HG02840 (cell line): Measurements from ENCODE around the gene DRC1.

Experiments used
- ATAC-seq: cut with Tn5 transposase; IDR thresholded peaks from one replicate; pipeline ENCODE4 v1.9.1; 2021; ENCODE audit warnings: mild to moderate bottlenecking, moderate library complexity, moderate number of reproducible peaks; ENCODE audit not compliant: unreplicated experiment, low FRiP score

DRC1 gene

DNA sequence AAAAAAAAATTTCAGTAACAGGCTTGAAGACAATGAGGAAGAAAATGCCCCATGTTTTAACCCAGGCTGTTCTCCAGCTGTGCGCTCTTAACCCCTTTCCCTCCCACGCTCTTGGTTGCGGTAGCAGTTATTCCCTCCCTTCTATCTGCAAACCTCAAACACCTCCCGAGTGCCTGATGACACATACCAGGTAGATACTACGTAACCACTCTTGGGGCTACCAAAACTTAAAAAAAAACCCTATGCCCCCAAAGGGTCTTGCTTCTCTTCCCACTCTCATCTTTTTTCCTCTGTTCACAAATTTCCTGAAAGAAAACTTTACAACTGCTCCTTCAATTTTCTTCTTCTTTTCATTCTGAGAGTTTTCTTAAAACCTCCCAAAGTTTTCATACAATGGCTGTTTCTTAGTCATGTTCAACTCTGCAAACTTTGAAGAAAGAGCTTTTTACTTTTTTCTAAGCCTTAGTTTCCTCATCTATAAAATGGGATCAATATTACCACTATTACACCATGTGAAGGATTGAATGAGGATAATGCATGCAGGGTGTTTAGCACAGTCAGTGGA lies 4.9 kb upstream of the DRC1 start:
- no peak for ATAC-seq

DNA sequence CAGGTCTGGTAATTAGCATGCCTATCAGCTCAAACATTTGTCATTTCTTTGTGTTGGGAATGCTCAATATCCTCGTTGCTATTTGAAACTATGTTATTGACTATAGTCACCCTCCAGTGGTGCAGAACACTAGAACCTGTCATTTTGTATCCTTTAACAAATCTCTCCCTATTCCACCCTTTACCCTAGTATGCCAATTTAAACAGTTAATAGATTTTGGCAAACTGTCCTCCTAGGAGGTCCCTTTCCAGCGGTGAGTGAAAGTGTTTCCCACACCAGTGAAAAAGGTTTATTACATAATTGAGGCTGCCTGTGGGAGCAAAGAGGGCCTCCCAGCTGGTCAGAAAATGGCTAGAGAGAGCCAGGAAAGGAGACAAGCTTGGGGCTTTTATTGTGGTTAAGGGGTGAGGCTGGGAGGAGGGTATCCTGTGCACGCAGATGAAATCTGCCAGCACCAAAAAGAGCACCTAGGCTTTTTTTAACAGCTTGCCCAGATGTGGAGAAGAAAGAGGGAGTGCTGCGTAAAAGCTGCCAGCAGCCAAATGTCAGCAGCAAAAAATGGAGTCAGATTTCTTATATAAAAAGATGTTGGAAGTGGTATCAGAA lies 1.8 kb upstream of the DRC1 start:
- no peak for ATAC-seq

DNA sequence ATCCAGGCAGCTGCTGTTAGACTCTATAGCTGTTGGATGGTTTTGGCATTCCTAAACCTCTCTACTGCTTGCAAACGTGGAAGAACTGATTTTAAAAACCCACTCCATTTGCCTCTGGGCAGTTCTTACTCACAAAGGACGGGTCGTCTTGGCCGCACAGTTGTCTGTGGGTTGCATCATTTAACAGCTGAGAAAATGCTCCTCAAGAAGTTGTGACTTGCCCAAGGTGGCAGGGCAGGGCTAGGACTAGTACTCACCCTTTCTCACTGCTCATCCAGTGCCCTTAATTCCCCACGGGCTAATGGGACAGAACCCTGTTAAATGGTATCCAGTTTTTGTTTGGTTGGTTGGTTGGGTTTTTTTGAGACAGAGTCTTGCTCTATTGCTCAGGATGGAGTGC lies 997 bp upstream of the DRC1 start:
- ATAC-seq = no peak

DNA sequence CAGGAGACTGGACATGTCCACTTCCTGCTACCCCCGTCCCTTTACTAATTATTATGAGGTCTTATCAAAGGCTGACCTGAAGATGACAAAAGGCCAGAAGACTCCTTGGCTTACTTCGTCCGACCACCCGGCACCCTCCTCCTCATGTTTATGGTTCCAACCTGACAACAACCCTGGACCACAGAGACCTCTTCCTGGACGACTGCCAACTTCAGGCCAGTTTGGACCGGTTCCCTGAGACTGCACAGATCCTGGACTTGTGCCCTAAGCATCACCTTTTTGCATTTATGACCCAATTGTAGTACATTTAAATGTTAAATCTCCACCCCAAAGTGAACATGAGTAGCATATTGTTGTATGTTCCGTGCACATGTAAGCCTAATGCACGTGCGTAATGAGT lies 5.8 kb downstream of the DRC1 start:
- no peak for ATAC-seq

DNA sequence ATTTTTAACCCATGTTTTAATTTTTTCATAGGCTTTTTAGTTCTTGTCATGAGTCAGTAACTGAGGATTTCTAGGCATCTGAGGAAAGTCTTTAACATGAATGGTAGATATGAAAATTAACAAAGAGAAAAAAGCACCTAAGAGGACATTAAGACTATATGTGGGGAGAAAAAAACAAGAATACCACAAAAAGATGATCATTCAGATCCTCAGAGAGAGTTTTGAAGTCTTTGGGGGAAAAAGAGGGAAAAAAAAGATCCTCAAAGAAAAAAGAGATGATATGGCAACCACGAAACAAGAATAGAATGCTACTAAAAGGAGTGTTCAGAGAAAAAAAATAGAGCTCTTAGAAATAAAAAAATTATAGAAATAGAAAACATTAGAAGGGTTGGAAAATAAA lies 8.1 kb downstream of the DRC1 start:
- no peak for ATAC-seq

DNA sequence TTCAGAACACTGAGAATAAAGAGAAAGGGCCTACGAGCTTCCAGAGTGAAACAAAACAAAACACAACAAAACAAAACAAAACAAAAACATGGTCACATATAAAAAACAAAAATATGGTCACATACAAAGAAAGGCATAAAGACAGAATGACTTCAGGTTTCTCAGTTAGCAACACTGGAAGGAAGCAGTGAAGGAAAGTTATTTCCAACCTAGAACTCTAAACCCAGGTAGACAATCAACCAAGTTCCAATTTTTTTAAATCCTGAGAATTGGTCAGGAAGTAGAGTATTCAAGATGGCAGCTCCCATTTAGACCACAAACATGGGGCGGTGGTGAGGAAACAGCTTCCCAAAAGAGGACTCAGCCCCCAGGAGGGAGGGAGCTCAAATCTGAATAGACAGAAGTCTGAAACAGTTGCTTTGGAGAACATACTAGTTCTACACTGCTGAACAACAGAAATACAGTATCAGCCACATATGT lies 9.1 kb downstream of the DRC1 start:
- no peak for ATAC-seq

DNA sequence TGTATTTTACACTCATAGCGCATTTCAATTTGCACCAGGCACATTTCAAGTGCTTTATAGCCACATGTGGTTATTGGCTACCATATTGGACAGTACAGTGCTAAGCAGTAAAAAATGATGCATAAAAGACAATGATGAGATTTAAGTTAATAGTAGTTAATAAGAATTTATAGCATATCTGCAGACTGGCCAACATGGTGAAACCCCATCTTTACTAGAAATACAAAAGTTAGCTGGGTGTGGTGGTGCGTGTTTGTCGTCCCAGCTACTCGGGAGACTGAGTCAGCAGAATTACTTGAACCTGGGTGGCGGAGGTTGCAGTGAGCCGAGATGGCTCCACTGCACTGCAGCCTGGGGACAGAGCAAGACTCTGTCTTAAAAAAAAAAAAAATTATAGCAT lies 9.7 kb downstream of the DRC1 start:
- no peak for ATAC-seq

DNA sequence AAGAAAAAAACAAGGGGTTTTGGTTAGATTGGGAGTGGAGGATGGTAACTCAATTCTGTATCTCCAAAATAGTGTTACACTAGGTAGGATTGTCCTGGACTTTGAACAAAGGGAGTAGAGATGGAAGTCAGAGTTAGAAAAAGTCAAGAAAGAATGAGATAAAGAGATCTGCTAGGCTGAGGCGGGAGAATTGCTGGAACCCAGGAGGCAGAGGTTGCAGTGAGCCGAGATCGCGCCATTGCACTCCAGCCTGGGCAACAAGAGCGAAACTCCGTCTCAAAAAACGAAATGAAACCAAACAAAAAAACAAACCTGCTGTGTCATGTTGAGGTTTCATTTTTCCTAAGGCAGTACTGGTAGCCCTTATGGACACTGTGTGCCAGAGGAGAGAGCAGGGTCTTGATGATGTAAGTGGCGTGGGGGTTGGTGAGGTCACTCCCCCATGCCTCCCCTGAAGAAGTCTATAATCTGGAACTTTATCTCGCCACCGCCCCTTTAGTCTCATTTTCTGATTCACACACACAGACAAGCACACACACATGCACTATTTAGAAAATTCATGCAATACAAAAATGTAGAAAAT lies 10.5 kb downstream of the DRC1 start:
- no peak for ATAC-seq

DNA sequence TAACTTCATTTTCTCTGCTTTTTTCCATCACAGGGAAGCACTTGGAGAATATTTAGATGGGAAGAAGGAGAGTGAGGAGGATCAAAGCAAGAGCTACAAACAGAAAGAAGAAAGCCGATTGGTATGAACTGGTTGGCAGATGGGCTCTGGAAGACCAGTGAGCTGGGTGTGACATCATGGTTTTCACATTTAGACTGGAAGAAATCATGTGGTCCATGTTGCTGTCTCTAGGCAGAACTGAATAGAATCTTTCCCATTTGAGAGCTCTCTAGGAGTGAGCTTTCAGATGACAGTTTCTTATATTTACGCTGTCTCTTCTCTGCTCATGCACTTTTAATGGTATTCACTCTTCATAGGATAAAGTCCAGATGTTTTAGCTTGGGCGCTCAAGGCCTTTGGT lies 12.6 kb downstream of the DRC1 start:
- no peak for ATAC-seq

DNA sequence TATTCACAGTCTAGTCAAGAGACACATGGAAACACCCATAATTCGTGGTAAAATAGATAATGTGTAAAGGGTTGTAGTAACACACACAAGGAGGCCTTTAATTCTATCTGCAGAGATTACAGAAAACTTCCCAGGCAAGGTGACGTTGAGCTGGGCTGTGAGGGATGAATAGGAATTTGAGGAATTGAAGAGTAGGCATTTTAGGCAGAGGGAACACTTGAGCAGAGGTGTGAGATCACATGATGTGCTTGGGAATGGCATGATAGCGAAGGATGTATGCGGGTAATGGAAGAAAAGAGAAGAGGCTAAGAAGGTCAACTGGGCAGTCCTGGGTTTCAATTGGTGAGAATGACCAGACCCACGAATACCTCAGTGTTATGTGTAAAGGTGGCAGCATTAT lies 20.2 kb downstream of the DRC1 start:
- no peak for ATAC-seq

DNA sequence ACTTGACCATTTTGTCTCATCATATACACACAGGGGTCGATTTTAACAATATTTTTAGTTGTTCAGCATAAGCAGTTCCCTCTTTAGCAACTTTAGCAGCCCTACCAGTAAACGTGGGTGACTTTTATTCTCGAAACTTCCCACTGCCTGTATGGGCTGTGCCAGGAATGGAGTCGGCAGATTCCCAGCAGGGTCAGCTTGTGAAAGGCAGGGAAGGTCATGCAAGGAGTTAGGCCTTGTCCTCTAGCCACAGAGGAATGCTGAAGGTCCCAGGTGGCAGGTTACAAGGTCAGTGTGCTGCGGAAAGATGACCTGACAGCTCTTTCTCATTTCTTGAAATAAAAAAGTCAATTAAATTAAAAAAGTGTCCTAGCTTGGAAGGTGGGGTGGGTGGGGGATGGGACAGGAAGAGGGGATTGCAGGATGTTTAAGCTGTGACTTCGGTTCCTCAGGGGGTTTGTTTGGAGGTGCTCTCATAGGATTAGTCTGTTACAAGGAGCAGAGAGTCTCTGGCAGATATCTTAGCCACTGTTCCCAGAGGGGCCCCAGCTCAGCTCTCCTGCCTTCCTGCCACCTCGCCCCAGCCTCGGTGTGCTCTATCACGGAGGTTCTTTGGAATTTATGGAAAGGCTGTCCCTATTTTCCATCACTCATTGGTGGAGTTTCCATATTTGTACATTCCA lies 21.4 kb downstream of the DRC1 start:
- ATAC-seq = no peak

DNA sequence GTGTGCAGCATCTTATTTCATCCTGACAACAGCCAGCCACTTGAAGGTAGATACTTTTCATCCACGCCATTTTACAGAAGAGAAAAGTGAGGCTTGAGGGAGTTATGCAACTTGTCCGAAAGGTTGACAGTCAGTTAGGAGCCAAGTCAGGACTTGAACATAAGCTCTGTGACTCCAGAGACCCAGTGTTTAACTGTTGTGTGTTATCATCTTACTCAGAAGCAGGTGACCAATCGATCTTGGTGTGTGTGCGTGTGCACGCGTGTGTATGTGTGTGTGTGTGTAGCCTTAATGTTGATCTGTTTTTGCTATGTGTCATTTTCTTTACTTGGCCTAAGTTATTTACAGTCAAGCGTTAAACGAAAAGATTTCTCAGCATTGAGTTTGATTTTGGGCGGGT lies 22.0 kb downstream of the DRC1 start:
- no peak for ATAC-seq

DNA sequence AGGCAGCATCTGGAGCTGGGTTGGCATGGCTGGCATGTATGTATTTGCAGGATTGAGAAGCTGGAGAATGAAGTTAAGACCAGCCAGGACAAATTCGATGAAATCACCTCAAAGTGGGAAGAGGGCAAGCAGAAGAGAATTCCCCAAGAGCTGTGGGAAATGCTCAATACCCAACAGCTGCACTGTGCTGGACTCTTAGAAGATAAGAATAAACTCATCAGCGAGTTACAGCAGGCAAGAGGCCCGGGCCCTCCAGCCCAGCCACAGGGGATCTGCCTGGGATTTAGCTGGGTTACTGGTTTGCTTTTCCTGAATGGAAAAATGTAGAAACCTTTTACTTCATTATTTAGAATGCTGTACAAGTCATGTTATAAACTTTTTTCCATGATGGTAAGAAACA lies 22.5 kb downstream of the DRC1 start:
- no peak for ATAC-seq

DNA sequence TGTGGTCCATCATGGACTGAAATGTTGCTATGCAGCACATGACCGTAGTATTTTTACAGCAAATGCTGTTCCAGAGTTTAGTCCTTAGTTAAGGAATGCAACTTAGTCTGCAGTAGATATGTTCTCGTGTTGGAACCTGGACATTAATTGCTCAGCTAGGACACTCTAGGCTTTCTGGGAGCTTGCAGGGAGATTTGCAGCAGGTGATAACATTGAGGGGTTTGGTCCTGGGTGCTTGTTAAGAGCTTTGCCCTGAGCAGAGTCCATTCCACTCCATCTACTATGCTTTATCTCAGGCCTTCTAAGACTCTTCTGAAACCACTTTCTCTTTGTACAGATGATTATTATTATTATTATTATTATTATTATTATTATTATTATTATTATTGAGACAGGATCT lies 27.1 kb downstream of the DRC1 start:
- no peak for ATAC-seq

DNA sequence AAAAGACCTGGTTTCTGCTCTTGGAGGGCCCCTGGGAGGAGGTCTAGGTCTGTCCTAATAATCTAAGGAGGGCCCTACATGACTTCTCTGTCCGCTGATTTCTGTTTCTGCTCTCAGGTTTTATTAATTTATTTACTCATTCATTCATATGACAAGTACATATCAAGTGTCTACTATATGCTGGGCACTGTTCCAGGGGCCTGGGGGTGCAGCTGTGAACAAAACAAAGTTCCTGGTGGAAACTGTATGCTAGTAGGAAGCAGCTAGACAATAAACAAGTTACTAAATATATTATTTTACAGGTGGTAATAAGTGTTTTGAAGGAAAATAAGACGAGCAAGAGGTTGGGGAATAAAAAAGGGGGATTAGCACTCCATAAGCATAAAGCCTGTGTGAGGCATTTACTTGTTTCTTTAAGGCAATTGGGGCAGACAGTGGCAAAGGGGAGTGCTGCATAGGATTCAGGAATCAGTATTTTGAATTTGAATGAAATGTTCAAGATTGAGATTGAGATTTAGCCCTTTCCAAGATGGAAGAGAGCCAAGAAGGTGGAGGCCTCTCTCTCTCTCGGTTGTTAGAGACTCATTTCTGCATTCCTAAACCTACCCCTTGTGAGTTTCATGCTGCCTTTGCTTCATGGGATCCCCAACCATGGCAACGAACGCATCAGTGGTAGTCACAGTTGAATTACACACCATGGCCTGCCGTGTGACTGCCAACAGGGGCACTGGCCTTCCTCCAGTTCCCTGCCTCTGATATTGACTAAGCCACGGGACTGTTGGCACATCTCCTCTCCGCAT lies 28.3 kb downstream of the DRC1 start:
- ATAC-seq = no peak

DNA sequence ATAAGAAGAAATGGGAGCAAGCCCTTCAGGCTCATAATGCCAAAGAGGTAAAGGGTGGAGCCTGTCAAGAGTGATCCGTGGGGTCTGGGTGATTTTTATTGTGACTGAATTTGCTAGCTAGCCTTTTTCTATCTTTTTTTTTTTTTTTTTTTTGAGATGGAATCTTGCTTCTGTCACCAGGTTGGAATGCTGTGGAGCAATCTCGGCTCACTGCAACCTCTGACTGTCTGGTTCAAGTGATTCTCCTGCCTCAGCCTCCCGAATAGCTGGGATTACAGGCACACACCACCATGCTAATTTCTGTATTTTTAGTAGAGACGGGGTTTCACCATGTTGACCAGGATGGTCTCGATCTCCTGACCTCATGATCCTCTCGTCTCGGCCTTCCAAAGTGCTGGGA lies 29.1 kb downstream of the DRC1 start:
- no peak for ATAC-seq

DNA sequence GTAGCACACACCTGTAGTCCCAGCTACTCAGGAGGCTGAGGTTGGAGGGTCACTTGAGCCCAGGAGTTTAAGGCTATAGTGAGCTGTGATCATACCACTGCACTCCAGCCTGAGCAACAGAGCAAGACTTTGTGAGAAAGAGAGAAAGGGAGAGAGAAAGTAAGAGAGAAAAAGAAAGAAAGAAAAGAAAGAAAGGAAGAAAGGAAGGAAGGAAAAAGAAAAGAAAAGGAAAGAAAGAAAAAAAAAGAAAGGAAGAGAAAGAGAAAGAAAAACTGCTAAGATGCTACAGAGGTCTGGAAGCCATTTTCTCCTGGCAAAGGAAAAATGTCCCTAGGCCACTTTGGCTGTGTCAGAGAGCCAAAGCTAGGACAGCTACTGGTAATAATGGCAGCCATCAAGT lies 30.6 kb downstream of the DRC1 start:
- ATAC-seq = no peak

DNA sequence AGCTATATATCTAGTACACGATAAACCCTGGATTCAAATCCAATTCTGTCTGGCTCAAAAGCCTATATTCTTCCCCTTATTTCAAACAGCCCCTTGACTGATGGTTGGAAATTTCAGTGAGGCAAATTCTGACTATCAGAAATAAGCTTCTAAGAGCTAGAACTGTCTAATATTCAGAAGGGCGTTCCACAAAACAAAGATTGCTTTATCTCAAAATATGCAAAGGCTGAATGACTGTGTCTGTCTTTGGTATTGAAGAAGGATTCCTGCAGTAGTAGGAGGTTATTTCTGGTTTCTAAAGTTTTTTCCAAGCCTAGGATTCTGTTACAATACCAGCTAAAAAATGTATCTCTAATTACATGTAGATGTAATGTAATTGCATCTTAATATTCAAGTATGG lies 31.1 kb downstream of the DRC1 start:
- no peak for ATAC-seq

DNA sequence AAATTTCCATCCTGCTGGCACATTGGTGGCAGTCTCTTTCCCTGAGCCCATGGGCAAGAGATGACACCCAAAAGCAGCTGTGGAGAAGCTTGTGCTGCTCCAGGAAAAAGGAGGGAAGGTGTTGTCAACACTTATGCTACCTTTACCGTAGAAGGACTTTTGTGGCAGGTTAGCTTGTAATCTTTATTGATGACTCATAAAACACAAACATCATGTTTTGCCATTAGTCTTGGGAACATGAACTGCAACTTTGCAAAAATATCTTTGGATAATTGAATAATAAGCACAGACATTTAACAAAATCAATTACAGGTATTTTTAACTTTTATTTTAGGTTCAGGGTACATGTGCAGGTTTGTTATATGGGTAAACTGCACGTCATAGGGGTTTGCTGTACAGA lies 33.4 kb downstream of the DRC1 start:
- no peak for ATAC-seq

DNA sequence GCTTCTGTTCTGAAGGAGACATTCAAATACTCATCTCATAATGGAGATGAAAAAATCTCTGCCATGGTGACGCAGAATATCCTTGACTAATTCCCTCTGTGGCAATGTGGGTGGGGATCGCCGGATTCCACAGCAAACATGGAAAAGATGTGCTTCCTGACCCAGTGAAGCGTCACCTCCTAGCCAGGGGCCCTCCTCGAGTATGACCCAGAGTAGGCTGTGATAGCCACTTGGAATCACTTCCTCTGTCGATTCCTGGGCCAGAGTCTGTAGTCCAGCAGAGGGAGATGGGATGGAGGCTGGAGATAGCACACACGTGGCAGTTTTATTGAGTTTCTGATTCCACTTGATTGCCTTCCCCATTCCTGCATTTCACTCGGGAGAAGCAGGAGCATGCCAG lies 36.8 kb downstream of the DRC1 start:
- no peak for ATAC-seq

DNA sequence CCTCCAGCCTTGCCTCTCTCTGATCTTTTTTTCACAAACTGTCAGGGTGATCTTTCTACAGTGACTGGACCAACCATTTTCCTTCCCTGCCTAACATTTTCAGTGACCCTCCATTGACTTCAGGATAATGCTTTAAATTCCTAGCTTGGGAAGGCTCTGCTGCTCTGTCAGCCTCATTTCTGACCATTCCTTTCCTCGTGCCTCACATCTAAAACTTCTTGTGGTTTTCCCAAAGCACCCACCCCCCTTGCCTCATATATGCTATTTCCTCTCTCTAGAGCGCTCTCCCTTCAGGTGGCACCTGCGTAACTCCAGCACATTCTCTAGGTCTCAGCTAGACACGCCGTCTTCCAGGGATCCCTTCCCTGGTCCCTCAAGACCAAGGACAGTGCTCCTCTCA lies 37.2 kb downstream of the DRC1 start:
- no peak for ATAC-seq
